Endometrial microvascular endothelial cells (primary cell): Measurements from ENCODE around the gene RTP3. TPM values are rescaled to one million over a fixed set of nuclear protein-coding genes. Genes with fewer than 3 reads are reported as not detected.

Experiments used
- in situ Hi-C: cut with HindIII; loops from 2 replicates; pipeline ENCODE4 v1.10.0; 2017; ENCODE audit warnings: low sequenced_read_pairs, low pct_unique_long_range_greater_than_20kb; ENCODE audit errors: inconsistent ontology term
- total RNA-seq: library from RNA; depleted of rRNA; stranded (reverse); fragments of >200 nt; gene quantifications from one replicate; pipeline ENCODE4 v1.2.3, GENCODE V29; 2015; ENCODE audit errors: inconsistent ontology term

Gene RTP3
- total RNA-seq, 1 donor from 2014 or later, result not detected

DNA sequence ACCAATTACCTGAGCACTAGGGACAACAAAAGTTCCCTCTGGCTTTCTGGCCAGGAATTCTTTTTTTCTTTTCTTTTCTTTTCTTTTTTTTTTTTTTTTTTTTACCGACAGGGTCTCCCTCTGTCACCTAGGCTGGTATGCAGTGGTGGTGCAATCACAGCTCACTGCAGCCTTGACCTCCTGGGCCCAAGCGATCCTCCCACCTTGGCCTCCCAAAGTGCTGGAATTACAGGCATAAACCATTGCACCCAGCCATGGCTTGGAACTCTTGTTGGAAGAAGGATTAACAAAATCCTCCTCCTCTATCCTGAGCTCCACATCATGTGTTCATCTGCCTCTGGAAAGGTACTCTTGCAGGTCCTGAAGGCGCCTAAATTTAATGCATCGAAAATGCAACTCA is 30.2 kb upstream of the RTP3 start:
- in situ Hi-C loops, result no loop called here

DNA sequence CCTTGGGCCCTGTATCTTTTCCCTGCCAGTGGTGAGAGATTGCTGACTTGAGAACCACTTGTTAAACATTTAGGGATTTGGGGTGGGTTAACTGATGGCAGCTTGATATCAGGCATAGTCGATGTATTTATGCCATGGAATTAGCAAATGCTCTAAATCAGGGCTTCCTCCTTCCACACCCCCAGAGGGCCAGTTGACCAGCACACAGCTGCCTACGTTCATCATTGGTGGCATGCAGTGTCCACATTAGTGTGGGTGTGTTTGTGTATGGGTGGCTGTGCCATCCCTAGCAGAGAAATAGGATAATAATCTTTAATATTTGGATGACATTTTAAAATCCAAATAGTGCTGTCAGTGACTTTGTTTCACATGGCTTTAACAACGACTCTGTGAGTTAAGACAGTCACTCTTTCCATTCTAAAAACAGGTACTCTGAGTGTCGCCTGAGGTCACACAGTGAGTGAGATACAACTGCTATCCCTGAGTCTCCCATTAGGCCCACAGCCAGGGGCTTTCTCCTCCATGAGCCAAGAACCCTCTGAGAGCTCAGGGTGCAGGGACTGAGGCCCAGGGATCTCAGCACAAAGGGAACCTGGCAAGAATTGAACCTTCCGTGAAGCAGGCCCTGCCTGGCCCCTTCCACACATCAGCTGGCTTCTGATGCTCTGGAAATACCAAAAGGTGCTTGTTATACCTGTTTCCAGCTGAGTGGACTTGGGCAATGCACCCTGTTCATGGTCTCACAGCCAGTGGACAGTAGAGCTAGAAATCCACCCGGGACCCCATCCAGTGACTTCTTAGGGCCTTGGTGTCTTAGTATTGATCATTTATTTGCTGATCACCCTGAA is 28.8 kb upstream of the RTP3 start:
- in situ Hi-C loops, result no loop called here

DNA sequence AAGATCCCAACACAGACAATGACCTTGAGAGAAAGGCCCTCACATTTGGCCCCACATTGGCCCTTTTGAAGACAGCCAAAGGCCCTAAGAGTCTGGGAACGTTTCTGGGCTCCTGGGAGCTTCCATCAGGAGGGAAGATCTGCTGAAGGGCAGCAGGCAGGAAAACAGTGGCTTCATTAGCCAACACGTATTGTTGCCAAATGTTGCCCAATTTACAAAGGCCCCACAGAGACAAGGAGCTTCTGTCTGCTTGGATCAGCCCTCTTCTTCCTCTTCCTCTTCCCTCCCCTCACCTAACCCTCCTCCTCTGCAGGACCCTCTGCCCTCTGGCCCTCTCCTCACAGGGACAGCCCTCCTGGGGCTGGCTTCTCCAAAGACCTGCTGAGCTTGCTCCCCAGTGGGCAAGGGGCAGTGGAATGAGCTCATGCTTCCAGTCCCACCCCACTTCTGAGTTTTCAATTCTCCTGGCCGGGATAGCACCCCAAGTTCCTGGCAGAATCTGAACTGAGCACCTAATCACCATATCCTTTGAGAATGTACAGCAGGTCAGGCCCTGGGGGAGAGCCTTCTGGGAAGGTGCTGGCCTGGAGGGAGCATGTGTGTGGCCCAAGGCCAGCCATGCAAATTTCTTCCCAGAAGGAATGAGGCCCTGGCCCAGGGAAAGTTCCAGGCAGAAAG is 28.0 kb upstream of the RTP3 start:
- in situ Hi-C loops, result no loop called here

DNA sequence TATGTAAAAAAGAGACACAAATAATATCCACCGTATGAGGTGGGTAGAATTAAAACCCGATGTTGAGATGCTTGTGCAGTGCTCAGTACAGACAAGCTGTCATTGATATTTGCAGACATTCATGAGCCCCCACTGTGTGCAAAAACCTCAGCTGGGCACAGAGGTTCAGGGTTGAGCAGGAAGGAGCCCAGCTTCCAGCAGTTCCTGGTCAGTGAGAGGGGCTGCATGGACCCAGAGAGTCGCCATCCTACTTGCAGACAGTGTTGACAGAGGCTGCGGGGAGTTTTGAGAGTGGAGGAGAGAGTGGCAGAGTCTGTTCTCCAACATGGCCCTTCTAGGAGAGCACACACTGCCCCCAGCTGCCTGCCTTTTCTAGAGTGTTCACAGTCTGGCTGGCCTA is 26.9 kb upstream of the RTP3 start:
- in situ Hi-C loops, result no loop called here

DNA sequence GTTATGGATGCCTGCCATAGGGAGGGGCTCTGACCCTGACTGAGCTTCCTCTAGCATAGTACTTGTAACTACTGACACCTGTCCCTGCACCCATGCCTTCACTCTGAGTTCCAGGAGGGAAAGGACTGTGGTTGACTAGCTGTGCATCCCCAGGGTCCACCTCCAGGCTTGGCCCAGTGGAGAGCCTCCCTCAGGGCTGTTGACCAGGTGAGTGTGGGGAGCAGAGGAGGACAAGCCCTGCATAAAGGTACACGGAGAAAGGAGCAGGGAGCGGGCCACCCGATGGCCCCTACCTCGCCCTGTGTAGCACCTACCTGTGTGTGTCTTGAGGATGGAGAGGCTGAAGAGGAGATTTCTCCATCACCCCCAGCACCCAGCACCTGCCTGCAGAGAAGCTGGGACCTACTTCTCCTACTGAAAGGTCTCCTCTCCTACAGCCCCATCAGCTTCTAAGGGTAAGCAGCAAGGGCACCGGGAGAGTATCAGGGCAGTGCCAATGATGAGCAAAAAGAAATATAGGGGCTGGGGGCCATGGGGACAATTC is 26.3 kb upstream of the RTP3 start:
- in situ Hi-C loops, result no loop called here

DNA sequence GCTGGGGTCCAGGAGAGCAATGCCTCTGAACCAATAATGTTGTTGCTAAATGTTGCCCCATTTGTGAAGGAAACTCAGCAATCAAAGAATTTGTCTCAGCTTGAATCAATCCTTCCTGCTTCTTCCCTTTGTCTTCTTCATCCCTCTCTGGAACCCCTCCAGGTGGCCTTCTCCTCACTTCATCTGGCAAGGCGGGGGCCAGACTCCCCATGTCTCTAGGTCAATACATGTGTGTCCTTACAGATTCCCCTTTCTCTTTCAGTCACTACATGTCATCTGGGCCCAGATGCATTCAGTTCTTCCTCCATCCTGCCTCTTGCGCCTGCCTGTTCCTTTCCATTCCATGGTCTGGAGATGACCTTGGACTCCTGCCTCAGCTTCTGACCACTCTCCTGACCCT is 25.0 kb upstream of the RTP3 start:
- in situ Hi-C loops, result no loop called here

DNA sequence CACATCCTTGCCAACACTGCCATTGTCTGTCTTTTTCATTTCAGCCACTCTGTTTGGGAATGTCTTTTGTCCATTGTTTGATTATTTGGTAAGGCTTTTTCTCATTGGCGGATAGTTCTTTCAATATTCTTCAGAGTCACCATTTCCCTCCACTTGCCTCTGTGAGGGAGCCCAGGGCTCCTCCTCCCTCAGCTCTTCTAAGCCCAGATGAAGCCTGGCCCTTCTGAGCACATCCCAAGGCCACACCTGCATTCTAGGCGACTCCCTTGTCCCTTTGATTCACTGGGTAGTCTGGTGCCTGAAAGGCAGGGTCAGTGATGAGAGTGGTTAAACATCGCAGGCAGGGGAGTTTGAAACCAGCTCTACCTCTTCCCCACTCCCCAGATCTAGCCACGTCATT is 20.6 kb upstream of the RTP3 start:
- in situ Hi-C loops, result no loop called here

DNA sequence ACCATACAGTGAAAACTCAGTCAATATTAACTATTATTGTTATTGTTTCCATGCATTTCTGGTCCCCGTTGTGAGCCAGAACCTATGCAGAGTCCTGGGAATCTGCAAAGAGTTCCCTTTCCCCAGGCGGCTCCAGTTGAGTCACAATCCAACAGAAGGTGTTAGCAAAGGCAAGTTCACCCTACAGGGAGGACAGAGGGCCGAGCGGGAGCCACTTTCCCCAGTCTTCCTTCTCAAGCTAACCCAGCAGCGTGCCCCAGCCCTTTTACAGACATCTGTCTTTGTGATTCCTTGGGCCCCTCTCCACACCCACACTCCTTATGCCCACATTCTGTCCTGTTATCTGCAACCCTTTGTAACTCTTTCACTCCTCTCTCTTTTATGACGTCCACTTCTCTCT is 20.0 kb upstream of the RTP3 start:
- in situ Hi-C loops, result no loop called here

DNA sequence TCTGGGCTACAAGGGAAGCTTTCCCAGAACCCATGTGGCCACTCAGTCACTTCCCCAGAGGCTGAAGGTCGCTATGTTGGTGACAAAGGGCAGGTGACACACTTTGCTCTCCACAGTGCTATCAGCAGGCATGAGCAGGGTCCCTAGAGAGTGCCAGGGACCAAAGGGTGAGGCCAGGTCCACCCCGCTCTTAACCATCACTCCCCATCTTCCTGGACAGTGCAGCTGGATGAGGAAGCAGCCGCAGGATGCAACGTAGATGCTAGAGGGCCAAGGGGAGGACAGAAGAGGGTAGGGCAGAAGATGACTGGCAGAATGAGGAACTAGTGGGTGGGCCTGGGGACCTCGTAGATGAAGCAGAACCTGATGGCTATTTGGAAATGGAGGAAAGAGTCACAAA is 19.4 kb upstream of the RTP3 start:
- in situ Hi-C loops, result no loop called here

DNA sequence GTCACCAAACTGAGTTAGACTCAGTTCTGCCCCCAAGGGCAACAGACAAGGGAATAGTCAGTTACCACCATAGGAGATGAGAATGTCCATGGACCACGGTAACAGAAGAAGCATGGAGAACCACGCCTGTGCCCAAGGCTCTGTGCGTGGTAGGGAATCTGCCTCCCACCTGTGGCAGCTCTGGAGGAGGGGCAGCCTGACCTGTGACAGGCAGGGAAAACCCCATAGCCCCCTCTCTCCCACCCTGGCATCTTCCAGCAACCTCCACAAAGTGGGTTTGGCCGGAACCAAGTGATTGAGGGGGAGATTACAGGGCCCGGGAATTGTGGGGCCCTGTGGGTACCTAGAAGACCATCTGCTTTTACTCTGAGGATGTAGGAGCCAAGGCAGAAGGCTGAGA is 18.8 kb upstream of the RTP3 start:
- in situ Hi-C loops, result no loop called here

DNA sequence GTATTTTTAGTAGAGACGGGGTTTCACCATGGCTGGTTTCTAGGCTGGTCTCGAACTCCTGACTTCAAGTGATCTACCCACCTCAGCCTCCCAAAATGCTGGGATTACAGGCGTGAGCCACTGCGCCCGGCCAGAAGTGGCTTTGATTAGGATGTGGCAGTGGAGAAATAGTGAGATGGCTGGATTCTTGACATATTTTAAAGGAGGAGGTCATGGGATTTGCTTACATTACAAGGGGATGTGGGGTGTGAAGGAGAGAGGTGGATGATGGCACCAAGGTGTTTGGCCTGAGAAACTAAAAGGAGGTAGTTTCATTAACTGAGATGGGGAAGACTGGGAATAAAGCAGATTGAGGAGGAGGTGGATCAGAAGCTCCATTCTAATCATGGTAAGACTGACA is 18.1 kb upstream of the RTP3 start:
- in situ Hi-C loops, result no loop called here

DNA sequence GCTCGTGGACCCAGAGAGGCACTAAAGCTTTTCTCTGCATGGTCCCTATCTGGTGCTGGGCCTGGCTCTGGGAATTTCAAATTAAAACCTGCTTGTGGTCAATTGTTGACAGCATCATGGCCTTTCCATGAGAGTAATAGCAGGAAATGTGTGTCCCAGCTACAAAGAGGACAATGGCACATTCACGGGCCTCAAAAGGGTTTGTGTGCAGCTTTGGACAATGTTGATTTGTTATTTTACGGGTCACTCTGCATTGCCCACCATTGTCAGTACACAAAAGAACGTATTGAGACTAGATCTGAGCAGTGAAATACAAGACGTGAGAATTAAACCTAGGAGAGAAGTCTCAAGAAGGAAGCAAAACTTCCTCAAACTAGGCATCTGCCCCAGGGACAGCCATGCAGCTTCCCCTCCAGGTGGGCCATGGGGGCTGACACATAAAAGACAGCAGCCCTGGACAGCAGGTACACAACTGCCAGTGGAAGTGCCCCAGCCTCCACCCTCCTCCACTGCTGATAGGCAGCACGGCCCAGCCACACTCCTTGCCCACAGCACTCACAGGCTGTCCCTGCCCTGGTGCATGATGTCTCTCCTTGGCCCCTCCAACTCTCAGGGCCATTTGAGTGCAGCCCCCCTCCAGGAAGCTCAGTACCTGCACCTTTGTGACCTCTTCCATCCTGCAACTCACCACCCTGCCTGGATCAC is 17.1 kb upstream of the RTP3 start:
- in situ Hi-C loops, result no loop called here

DNA sequence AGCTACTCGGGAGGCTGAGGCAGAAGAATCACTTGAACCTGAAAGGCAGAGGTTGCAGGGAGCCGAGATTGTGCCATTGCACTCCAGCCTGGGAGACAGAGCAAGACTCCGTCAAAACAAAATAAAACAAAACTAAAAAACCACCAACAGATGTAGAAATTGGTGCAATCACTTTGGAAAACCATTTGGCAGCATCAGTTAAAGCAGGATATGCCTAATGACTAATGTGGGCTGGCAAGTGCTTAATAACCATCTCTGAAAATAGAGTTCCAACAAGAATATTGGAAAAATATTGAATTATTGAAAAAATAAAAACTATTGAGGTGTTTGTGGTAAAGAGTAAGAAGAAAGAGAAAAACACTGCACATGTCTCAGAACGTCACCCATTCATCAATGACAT is 16.1 kb upstream of the RTP3 start:
- in situ Hi-C loops, result no loop called here

DNA sequence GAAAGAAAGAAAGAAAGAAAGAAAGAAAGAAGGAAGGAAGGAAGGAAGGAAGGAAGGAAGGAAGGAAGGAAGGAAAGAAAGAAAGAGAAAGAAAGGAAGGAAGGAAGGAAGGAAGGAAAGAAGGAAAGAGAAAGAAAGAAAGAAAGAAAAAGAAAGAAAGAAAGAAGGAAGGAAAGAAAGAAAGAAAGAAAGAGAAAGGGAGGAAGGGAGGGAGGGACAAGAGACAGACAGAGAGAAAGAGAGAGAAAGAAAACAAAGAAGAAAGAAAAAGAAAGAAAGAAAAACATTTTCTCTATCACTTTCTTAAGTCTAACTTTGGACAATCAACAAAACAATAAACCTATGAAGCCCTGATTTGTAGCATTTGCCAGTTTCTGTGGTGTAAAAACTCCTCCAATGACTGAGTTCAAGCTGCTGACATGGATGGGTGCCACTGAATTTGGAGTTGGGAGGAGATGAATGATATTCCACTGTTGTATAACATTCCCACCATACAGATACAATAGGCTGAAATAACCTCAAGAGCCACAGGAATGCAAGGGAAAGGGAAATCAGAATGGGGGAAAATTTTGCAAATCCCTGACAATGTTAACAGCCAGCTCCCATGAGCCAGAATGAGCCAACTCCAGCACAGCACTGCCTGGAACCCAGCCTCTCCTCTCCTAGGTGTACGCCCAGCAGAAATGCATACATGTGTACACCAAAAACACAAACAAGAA is 15.0 kb upstream of the RTP3 start:
- in situ Hi-C loops, result no loop called here

DNA sequence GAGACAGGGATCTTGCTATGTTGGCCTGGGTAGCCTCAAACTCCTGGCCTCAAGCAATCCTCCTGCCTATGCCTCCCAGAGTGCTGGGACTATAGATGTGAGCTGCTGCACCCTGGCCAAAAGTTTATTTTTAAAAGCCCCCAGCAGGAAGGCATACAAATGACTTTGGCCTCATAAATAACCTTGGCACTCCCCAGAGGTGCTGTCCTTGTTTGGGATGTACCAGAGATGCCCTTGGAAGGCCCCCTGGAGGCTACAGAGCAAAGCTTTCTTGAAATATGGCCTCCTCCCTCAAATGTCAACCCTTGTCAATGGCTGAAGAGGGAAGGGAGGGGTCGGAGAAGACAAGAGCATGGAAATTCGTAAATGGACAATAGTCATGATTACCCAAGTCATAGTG is 14.0 kb upstream of the RTP3 start:
- in situ Hi-C loops, result no loop called here

DNA sequence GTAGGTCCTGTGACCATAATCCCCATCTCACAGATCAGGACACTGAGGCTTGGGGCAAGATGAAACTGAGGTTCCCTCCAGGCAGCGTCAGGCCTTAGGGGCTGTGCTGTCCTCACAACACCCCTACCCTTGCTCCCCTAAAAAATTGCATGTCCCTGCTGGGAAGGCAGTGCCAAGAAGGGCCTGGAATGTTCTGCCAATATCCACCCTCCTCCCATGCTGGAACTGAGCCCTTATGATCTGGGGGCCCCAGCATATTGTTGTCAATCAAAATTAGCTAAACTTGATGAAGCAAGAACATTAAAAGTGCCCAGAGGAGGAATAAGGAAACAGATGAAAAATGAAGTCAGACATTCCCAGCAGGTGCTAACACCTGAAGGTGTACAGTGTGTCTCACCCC is 13.4 kb upstream of the RTP3 start:
- in situ Hi-C loops, result no loop called here

DNA sequence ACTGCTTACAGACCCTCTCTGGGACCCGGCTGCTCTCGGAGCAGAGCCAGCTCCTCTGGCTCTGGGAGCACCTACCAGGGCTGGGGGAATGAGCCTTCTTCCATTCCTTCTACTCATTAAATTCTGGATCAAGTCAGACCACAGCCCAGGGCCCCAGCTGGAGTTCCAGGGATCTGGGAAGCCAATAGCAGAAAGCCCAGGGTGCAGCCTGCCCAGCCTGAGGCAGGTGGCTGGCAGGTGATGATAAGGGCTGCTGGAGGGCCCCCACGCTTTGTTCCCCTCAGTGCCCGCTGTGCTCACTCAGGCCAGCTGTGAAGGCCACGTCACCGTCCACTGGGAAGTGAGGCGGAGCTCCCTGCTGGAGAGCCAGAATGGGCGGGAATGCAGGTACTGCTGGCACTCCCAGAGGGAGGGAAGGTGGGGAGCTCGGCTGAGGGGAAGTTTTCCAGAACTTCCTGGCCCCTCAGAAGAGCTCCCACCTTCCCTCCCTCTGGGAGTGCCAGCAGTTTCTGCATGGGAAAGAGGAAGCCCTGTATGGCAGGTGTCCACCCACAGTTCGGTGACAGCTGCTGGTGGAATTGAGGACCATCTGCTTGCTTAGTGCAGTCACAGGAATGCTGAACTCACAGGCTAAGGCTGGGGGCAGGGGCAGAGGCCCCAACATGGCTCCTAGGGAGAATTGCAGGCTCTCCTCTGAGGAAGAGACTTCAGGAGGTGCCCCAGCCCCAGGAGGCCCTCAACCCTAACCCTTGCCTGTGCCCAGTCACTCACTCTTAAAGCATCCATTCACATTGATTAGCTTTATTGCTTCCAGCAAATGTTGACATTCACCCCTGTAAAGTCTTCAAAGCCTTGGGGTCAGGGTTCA is 12.6 kb upstream of the RTP3 start:
- in situ Hi-C loops, result no loop called here

DNA sequence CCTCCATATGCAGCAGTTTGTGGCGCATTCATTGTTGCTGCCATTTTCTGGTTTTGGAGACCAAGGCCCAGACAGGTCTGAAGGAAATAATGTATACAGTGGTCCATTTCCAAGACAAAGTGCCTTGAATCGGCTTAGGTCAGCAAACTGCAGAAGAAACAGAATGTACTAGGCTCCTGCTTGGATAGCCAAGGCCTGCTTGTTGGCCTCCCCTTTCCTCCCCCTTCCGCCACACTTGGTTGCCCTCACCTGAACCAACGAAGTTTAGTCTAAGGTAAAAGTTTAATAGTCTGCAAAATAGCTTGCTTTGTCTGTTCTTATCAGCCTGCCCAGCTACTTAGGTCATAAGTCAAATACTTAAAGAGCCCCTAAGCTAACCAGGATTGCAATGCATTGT is 12.0 kb upstream of the RTP3 start:
- in situ Hi-C loops, result no loop called here
